ENCODE data around the gene SSBP4. TPM values are rescaled to one million over a fixed set of nuclear protein-coding genes. Genes with fewer than 3 reads are reported as not detected.

SSBP4 gene
- total RNA-seq, 1 experiment from 2014 or later, result 73.0 TPM

DNA sequence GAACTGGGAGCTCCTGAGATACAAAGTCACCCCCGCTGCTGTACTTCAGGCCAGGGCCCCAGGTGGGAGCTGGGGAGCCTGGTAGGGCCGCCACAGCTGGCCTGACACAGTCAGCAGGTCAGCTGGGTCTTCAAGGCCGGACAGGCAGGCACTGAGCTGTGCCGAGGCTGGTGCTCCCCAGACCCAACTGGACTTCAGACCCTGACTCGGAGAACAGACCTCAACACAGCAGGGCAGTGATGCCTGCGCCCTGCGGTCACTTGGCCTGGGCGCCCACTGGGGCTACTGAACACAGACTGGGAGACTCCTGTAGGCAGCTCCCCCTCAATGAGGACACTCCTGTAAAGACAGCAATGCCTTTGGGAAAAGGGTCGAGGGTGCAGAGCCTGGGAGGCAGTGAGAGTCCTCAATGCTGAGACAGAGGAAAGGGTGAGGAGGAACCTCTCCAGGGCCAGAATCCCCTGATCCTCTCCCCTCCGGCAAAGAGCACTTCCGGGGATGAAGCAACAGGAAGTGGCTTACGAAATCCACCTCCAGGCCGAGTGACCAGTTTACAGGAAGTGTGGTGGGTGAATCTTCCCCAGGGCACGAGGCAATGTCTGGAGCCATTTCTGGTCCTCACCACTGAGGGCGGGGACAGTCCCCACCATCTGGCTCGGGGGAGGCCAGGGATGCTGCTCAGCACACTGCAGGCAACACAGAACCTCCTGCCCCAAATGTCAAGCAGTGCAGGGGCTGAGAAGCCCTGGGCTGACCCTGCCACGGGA lies 59.5 kb downstream of the SSBP4 start:
- peaks cover 38% of the 10 kb centered on the region for H3K4me1 ChIP-seq
- H3K27ac ChIP-seq, result no peak overlapping the region
- no peaks in the 10 kb centered on the region for H3K9me3 ChIP-seq (replicated peaks)
- no peak overlapping the region for H3K4me3 ChIP-seq
- DNase-seq, result peak; percentile 68 to 77
- no peaks in the 10 kb centered on the region for H3K27me3 ChIP-seq
- no peaks in the 10 kb centered on the region for H3K36me3 ChIP-seq

GRCh38 chr19:18480006-18480691 lies 61.0 kb downstream of the SSBP4 start:
- DNase-seq, result no peak
- Histone ChIP-seq H3K27me3 (no peaks in the 10 kb centered on the region), H3K27ac (no peak overlapping the region), H3K4me3 (no peak overlapping the region), H3K36me3 (no peaks in the 10 kb centered on the region), H3K9me3 (replicated peaks) (no peaks in the 10 kb centered on the region), H3K4me1 (peaks cover 36% of the 10 kb centered on the region)

DNA sequence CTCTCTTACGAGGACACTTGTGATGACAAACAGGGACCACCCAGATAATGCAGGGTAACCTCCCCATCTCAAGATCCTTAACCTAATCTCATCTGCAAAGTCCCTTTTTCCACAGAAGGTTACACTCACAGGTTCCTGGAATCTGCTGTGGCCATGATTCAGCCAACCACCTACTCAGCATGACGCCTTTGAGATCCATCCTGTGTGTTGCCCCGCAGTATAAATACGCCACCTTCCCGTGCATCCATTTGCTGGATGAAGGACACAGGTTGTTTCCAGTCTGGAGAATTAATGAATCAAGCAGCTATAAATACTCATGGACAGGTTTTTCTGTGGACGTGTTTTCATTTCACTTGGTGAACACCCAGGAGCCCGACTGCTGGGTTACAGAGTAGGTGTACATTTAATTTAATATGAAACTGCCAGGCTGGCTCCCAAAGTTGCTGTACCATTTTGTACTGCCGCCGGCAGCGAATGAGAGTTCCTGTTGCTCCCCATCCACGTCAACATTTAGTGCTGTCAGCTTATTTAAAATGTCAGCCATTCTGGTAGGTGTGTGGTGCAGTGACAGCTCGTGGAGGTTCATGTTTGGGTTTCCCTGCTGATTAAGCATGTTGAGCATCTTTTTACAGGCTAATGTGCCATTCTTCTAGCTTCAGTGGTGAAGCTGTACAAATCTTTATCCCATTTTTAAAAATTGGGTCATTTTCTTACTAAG lies 62.5 kb downstream of the SSBP4 start:
- H3K27me3 ChIP-seq, result no peaks in the 10 kb centered on the region
- DNase-seq, result no peak
- no peaks in the 10 kb centered on the region for H3K9me3 ChIP-seq (replicated peaks)
- H3K36me3 ChIP-seq, result no peaks in the 10 kb centered on the region
- H3K4me1 ChIP-seq, result peaks cover 25% of the 10 kb centered on the region
- no peak overlapping the region for H3K4me3 ChIP-seq
- H3K27ac ChIP-seq, result no peak overlapping the region

DNA sequence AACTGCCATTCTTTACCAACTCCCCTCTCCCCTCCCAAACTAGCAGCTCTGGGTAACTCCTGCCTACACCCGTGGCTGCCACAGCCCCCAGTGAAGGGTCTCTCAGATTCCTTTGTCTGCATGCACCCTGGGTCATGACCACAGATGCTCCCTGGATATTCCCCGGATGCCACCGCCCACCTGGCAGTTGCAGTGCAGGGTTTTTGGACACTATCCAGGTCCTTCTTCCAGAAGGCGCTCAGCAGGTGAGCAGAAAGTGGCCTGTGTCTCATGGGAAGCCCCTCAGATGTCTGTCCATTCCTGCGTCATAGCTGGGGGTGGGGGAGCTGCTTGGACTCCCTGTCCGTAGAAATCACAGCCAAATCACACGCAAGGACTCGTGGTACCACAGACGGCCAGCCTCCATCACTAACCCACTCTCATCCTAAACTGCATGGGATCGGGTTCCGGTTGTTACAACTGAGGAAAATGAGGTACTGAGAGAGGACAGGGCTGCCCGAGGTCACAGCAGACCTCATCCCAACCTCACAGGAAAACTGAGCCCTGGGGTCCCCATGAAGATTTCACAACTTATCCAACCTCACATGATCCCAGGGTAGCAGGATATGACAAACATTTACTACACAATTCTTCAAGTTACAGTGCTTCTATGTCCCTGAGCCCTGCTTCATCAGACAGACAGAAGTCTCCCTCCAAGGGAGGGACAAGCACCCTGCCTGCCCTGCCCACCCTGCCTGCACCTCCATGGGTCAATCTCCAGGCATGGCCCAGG lies 64.1 kb downstream of the SSBP4 start:
- no peak for DNase-seq
- no peaks in the 10 kb centered on the region for H3K9me3 ChIP-seq (replicated peaks)
- no peaks in the 10 kb centered on the region for H3K36me3 ChIP-seq
- no peak overlapping the region for H3K4me3 ChIP-seq
- no peak overlapping the region for H3K27ac ChIP-seq
- H3K4me1 ChIP-seq, result peaks cover 25% of the 10 kb centered on the region
- H3K27me3 ChIP-seq, result no peaks in the 10 kb centered on the region

Other genes with a start within 250 kb of the SSBP4 start
- gene IFI30, start 245.6 kb upstream of the SSBP4 start, total RNA-seq (2014; rRNA removed; shearing (Covaris generic)), result 0.67 and 1.2 TPM in 2 replicates
- 31.3 and 31.7 TPM in 2 replicates for gene MPV17L2, start 226.2 kb upstream of the SSBP4 start, total RNA-seq (2014; rRNA removed; shearing (Covaris generic))
- gene RAB3A, start 215.4 kb upstream of the SSBP4 start, total RNA-seq (2014; rRNA removed; shearing (Covaris generic)), result 2.3 and 2.7 TPM in 2 replicates
- gene PDE4C, start 193.0 kb upstream of the SSBP4 start, total RNA-seq (2014; rRNA removed; shearing (Covaris generic)), result 0.81 and 1.3 TPM in 2 replicates
- 0.03 and 0.06 TPM in 2 replicates for gene IQCN, start 144.9 kb upstream of the SSBP4 start, total RNA-seq (2014; rRNA removed; shearing (Covaris generic))
- 70.1 and 94.9 TPM in 2 replicates for gene JUND, start 137.8 kb upstream of the SSBP4 start, total RNA-seq (2014; rRNA removed; shearing (Covaris generic))
- 378 and 427 TPM in 2 replicates for gene LSM4, start 96.3 kb upstream of the SSBP4 start, total RNA-seq (2014; rRNA removed; shearing (Covaris generic))
- 8.7 and 11.7 TPM in 2 replicates for gene PGPEP1, start 78.8 kb upstream of the SSBP4 start, total RNA-seq (2014; rRNA removed; shearing (Covaris generic))
- 17.5 and 27.1 TPM in 2 replicates for gene GDF15, start 33.2 kb upstream of the SSBP4 start, total RNA-seq (2014; rRNA removed; shearing (Covaris generic))
- gene LRRC25, start 21.8 kb upstream of the SSBP4 start, total RNA-seq (2014; rRNA removed; shearing (Covaris generic)), result not detected in 2 replicates
- gene ISYNA1, start 18.7 kb downstream of the SSBP4 start, total RNA-seq (2014; rRNA removed; shearing (Covaris generic)), result 7.4 and 7.5 TPM in 2 replicates
- 9.1 and 10.1 TPM in 2 replicates for gene ELL, start 102.7 kb downstream of the SSBP4 start, total RNA-seq (2014; rRNA removed; shearing (Covaris generic))
- gene FKBP8, start 124.2 kb downstream of the SSBP4 start, total RNA-seq (2014; rRNA removed; shearing (Covaris generic)), result 86.8 and 88.3 TPM in 2 replicates
- gene KXD1, start 138.5 kb downstream of the SSBP4 start, total RNA-seq (2014; rRNA removed; shearing (Covaris generic)), result 71.0 and 75.8 TPM in 2 replicates
- gene UBA52, start 152.5 kb downstream of the SSBP4 start, total RNA-seq (2014; rRNA removed; shearing (Covaris generic)), result 1,236 and 1,352 TPM in 2 replicates
- gene REX1BD, start 169.4 kb downstream of the SSBP4 start, total RNA-seq (2014; rRNA removed; shearing (Covaris generic)), result 24.8 TPM in 2 replicates
- gene CRLF1, start 187.4 kb downstream of the SSBP4 start, total RNA-seq (2014; rRNA removed; shearing (Covaris generic)), result 20.6 and 22.1 TPM in 2 replicates
- 0.20 TPM in 1 of 2 replicates, not detected in the other for gene TMEM59L, start 193.5 kb downstream of the SSBP4 start, total RNA-seq (2014; rRNA removed; shearing (Covaris generic))
- gene KLHL26, start 217.6 kb downstream of the SSBP4 start, total RNA-seq (2014; rRNA removed; shearing (Covaris generic)), result 0.87 and 1.1 TPM in 2 replicates